Measurements from ENCODE around the gene ESAM. TPM values are rescaled to one million over a fixed set of nuclear protein-coding genes. Genes with fewer than 3 reads are reported as not detected.

The ESAM gene
- total and polyA plus RNA-seq, 10 of the 15 experiments (the other 5 are each of a cell fraction or from before 2014, with no cell fraction given): 2.7 to 43.6 (median 19.5) TPM

GRCh38 chr11:124747406-124748099, 14.5 kb downstream of the ESAM start (continued):
- TF ChIP-seq TBL1XR1 (IDR thresholded peaks at IDR 0.05; ENCODE audit: low read depth, low read length) (no peak), CHD1 (IDR thresholded peaks at IDR 0.05; ENCODE audit: low read depth, low read length) (no peak), E2F8 (IDR thresholded peaks at IDR 0.05; ENCODE audit: low read depth, partially characterized antibody) (no peak)

DNA sequence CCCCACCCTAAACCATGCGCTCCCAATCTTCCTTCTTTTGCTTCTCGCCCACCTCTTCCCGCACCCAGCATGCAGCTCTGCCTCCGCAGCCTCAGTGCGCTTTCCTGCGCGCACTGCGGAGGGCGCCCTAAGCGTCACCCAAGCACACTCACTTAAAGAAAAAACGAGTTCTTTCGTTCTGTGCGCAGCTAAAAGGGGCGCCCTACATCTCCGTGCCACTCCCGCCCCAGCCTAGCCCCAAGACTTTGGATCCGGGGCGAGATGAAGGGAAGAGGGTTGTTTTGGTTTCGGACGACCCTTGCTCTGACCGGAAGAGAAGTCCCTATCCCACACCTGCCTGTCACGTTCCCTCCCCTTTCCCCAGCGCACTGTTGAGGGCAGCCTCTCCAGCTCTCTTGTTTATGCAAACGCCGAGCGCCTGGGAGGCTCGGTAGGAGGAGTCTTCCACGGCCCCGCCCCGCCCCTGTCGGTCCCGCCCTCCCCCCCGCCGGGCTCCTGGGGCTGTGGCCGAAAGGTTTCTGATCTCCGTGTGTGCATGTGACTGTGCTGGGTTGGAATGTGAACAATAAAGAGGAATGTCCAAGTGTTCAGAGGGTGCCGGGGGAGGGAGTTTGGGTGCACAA, 15.4 kb downstream of the ESAM start:
- Histone ChIP-seq H3K9me3 (replicated peaks; ENCODE audit: control insufficient read depth, insufficient read depth, low read length) (no peaks in the 10 kb centered on the region), H3K4me2 (ENCODE audit: control insufficient read depth, insufficient read depth) (peak overlapping the region; percentile 99), H4K20me1 (ENCODE audit: control insufficient read depth, insufficient read depth) (no peaks in the 10 kb centered on the region), H3K27ac (ENCODE audit: control insufficient read depth, insufficient read depth) (peak overlapping the region; percentile 53; the same call in 1 of the 2 replicates), H3K9ac (ENCODE audit: control insufficient read depth, insufficient read depth, low read length) (peak overlapping the region; percentile 68), H3K4me3 (peak overlapping the region; percentile 88), H3K4me1 (ENCODE audit: control insufficient read depth, insufficient read depth, low read length) (peaks cover 4% of the 10 kb centered on the region; the same call in 1 of the 2 replicates), H3K36me3 (ENCODE audit: control insufficient read depth in 2 of 2, insufficient read depth in 2 of 2, low read length in 1 of 2) (no peaks in the 10 kb centered on the region), H3K27me3 (replicated peaks in 1 of 2; ENCODE audit: control insufficient read depth in 2 of 2, insufficient read depth in 2 of 2, low read length in 1 of 2) (no peaks in the 10 kb centered on the region), H3K79me2 (ENCODE audit: control insufficient read depth, insufficient read depth, low read length) (no peaks in the 10 kb centered on the region), H2AFZ (ENCODE audit: control insufficient read depth, low read depth, low read length) (peak overlapping the region; percentile 98)
- ATAC-seq: peak; percentile 94
- ChIA-PET RAD21 (ENCODE audit: unreplicated experiment) (interaction anchor here (0.8 to 2.5 kb wide), 13 partner anchors 9 to 90 kb away, joined by 3 to 34 read pairs (median 7); partner anchors contain the start of genes ESAM, MSANTD2, SIAE and SPA17), CTCF (interaction anchor here (0.5 to 12.2 kb wide), 19 partner anchors 10 to 1643 kb away, joined by 3 to 202 read pairs (median 6); partner anchors contain the start of genes ESAM, MSANTD2, SIAE and SPA17), SMC1A (ENCODE audit: uncharacterized antibody, unreplicated experiment) (interaction anchor here (0.6 to 7.0 kb wide), 10 partner anchors 9 to 76 kb away, joined by 3 to 91 read pairs (median 4); partner anchors contain the start of genes ESAM, SIAE and SPA17), POLR2A (interaction anchor here (0.5 to 1.9 kb wide), 9 partner anchors 9 to 124 kb away, joined by 3 to 12 read pairs (median 3); partner anchors contain the start of genes ESAM, MSANTD2, SIAE and SPA17)
- 3% methylated on average over 24 of the region's 37 CpGs for WGBS (ENCODE audit: insufficient coverage, insufficient replicate concordance, low lambda C conversion rate, missing lambda C conversion rate)
- peak; percentile 53 for DNase-seq (ENCODE audit: low read depth, low spot score)
- in situ Hi-C loops (cut with MboI): no loop called here
- peak; percentile 71 for FAIRE-seq
- intact Hi-C loops (cut with micrococcal nuclease; ENCODE audit: unreplicated experiment): loop anchor here (1.0 kb wide), 1 partner anchor 12 kb away; no protein-coding TSS in a partner anchor
- BruUV-seq (replicated peaks): no TSS peak
- TF ChIP-seq, protein P1, sequence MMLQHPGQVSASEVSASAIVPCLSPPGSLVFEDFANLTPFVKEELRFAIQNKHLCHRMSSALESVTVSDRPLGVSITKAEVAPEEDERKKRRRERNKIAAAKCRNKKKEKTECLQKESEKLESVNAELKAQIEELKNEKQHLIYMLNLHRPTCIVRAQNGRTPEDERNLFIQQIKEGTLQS (IDR thresholded peaks at IDR 0.05; ENCODE audit: borderline replicate concordance, extremely low read depth, low read depth, low read length): no peak
- no peak for TF ChIP-seq ZSCAN29 (IDR thresholded peaks at IDR 0.05)
- TF ChIP-seq FOS (IDR thresholded peaks at IDR 0.05; ENCODE audit: borderline replicate concordance, extremely low read depth, insufficient read length): no peak
- TF ChIP-seq ZBTB11 (CRISPR knock-in tag; IDR thresholded peaks at IDR 0.05): no peak
- TF ChIP-seq EGR1 (IDR thresholded peaks at IDR 0.05; ENCODE audit: borderline replicate concordance in 1 of 2, low read depth in 2 of 2, low read length in 2 of 2): peak in 1 of 2 experiments; percentile 72; a peak in 2 of 3 replicates
- TF ChIP-seq NR2C2 (IDR thresholded peaks at IDR 0.05; ENCODE audit: borderline replicate concordance, control insufficient read depth, insufficient read length, low read depth): no peak
- TF ChIP-seq ATF7 (IDR thresholded peaks at IDR 0.05; ENCODE audit: low read depth): peak; percentile 48; the same call in 1 of the 2 replicates
- peak; percentile 64; the same call in 1 of the 3 replicates for TF ChIP-seq POU2F2 (IDR thresholded peaks at IDR 0.05; ENCODE audit: borderline replicate concordance, low read depth, low read length)
- no peak for TF ChIP-seq RUNX3 (IDR thresholded peaks at IDR 0.05; ENCODE audit: low read length)
- no peak for TF ChIP-seq ZNF24 (IDR thresholded peaks at IDR 0.05)

All from GM12878 (cell line).